GM12878 (cell line): ENCODE data around the gene TBC1D2B.

Experiments used
- ATF3 ChIP-seq: IDR thresholded peaks from 2 replicates; pipeline ENCODE4 v1.6.1; 2011; ENCODE audit warnings: low read depth, mild to moderate bottlenecking, low read length, moderate library complexity, borderline replicate concordance; ENCODE audit errors: extremely low read depth
- CEBPZ ChIP-seq: fragments of 150-350 bp; IDR thresholded peaks from 2 replicates; pipeline ENCODE4 v1.6.1; 2016; ENCODE audit warnings: low read depth, low read length
- KDM1A ChIP-seq: fragments of 200-600 bp; sonication (generic); IDR thresholded peaks from 2 replicates; pipeline ENCODE4 v1.6.1; 2016; ENCODE audit warnings: borderline replicate concordance
- NFIC ChIP-seq: IDR thresholded peaks from 2 replicates; pipeline ENCODE4 v1.6.1; 2012; ENCODE audit warnings: low read depth, mild to moderate bottlenecking, inconsistent platforms, low read length, moderate library complexity
- SRF ChIP-seq, 2 experiments: IDR thresholded peaks; 2 replicates each; pipeline ENCODE4 v1.6.1; 2011; ENCODE audit warnings: low read depth in 2 of 2, low read length in 2 of 2, mild to moderate bottlenecking in 1 of 2, moderate library complexity in 1 of 2
- ZNF24 ChIP-seq: fragments of 450-650 bp; IDR thresholded peaks from 2 replicates; pipeline ENCODE4 v1.6.1; 2017; ENCODE audit warnings: antibody characterized with exemption, mild to moderate bottlenecking

GRCh38 chr15:78098131-78098755 is 20.7 kb upstream of the TBC1D2B start:
- TF ChIP-seq ATF3: no peak
- no peak for TF ChIP-seq ZNF24
- no peak for TF ChIP-seq SRF (IDR thresholded peaks at IDR 0.05; ENCODE audit: low read depth in 2 of 2, low read length in 2 of 2)
- no peak for TF ChIP-seq KDM1A
- TF ChIP-seq CEBPZ: no peak
- no peak for TF ChIP-seq NFIC
